GM12873 (cell line): ENCODE measurements around the gene LRP1B.

ENCODE experiments used
- CTCF ChIP-seq: IDR thresholded peaks from 2 replicates; pipeline ENCODE4 v1.5.1; 2012; ENCODE audit warnings: low read depth, mild to moderate bottlenecking, moderate library complexity, low read length, control low read depth; ENCODE audit not compliant: insufficient read depth; ENCODE audit errors: missing control alignments

Gene LRP1B

DNA sequence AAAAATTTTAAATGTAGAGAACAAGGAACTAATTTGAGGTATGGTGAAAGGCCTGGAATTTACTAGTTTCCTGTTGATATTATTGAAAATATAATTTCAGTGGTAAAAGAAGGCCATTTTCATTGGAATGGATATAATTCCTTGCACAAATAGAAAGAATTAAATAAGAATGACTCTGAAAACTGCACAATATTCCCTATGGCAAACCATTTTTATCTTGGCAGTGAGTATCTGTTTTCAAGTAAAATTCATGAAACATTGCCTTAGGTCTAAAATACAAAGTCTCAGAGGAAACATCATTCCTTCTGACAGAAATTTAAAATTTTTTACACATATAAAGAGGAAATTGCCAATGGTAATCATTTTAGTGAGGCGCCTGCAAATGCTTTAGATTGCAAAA, 1468.3 kb downstream of the LRP1B start:
- no peak for TF ChIP-seq CTCF

DNA sequence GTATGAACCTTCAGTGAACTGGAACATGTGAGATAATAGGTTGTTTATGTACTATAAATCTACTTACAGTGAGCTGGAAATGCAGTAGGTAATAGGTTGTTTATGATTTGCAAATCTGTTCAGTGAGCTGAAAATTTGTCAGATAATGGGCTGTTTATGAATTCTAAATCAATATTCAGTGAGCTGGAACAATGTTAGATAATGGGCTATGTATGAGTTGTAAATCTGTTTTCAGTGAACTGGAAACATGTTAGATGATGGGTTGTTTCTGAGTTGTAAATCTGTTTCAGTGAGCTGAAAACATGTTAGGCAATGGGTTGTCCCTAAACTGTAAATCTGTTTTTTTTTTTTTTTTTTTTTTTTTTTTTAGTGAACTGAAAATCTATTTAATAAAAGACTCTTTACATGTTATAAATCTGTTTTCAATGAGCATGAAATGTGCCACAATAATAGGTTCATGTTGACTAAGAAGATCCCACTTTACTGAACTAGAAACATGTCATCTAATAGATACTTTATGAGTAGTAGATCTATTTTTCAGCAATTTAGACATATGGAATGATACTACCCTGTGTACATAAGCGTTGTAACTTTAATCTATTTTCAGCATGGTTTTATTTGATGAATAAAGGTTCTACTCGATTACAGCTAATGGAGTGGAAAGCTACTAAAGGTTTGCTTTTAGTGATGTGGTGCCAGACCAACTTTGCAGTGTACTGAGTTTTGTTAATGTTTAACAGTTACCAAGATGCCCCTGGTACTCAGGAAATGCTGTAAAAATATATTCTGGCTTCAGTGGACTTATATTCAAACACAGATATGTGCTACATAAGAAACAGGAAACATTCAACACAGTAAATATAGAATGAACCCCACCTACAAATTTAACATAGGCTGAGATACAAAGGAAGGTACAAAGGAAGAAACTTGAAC, 1471.8 kb downstream of the LRP1B start:
- TF ChIP-seq CTCF: no peak

DNA sequence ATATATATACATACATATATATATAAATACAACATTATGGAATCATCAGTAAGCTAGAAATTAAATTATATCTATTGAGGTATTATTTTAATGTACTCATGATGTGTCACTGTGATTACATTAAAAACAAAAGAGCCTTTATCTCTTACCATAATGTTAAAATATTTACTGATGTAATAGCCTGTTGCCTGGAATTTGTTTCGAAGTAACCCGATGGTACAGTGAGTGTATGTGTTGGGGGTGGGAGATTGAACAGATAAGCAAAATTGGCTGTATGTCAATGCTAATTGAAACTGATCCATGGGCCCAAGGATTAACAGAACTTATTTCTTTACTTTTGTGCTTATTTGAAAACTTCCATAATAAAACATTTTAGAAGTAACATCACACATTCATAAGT, 1473.2 kb downstream of the LRP1B start:
- no peak for TF ChIP-seq CTCF

- TF ChIP-seq CTCF: no peak
Observed at GRCh38 chr2:140654565-140654964, 1476.3 kb downstream of the LRP1B start.

DNA sequence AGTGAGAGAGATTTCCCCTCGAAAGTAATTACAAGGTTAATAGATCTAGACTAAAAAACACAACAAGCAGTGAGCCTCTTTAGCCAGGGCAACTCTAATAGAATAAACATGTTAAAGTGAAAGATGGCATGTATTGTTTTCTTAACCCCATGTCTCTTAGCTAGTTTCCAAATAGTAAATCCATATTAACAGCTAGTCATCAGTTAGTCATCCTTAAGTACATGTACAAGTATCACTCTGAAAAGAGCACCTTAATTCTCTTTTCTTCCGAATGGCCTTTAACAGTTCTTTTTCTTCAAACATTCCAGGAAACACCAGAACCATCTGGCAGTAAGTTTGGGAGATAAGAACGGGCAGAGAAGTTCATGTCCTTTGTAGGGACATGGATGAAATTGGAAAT, 1480.0 kb downstream of the LRP1B start:
- no peak for TF ChIP-seq CTCF

GRCh38 chr2:140648393-140648792, 1482.4 kb downstream of the LRP1B start:
- no peak for TF ChIP-seq CTCF

GRCh38 chr2:140643761-140644187, 1487.0 kb downstream of the LRP1B start:
- TF ChIP-seq CTCF: no peak
